Stimulated activated CD4-positive, alpha-beta T cell treated with anti-CD3 and anti-CD28 coated beads, Interleukin-1b, Interleukin-23, amount 100 ng/mL, for 1 hour (primary cell): ENCODE measurements around the gene MOG.
A peak's percentile ranks its signal among the peaks of the same experiment; 100 is the strongest.

Experiments used
- DNase-seq, 2 donors: peaks; one replicate each; pipeline ENCODE4 v3.0.0-alpha.2; 2020; ENCODE audit warnings: low read depth in 2 of 2

The MOG gene

GRCh38 chr6:29656798-29657197 is at the start of gene MOG:
Gene MOG, plus strand, starts transcription at chr6:29657092. Its CDS starts 118 bp downstream, at chr6:29657210.
- no peak for DNase-seq

- DNase-seq = no peak
Observed at GRCh38 chr6:29608131-29608530, 48.8 kb upstream of the MOG start.

- no peak for DNase-seq
Observed at GRCh38 chr6:29610540-29610939, 46.4 kb upstream of the MOG start.

GRCh38 chr6:29611426-29611825 is 45.5 kb upstream of the MOG start:
- no peak for DNase-seq

- no peak for DNase-seq
Observed at GRCh38 chr6:29617782-29618554, 38.9 kb upstream of the MOG start.

- no peak for DNase-seq
Observed at GRCh38 chr6:29619578-29620160, 37.2 kb upstream of the MOG start.

- DNase-seq = no peak
Observed at GRCh38 chr6:29620630-29621029, 36.3 kb upstream of the MOG start.

- no peak for DNase-seq
Observed at GRCh38 chr6:29624520-29624961, 32.4 kb upstream of the MOG start.

GRCh38 chr6:29625337-29625930 is 31.5 kb upstream of the MOG start:
- no peak for DNase-seq

- DNase-seq = no peak
Observed at GRCh38 chr6:29626948-29627754, 29.7 kb upstream of the MOG start.

- peak in 1 of 2 donors; percentile 29 for DNase-seq
Observed at GRCh38 chr6:29627755-29628418, 29.0 kb upstream of the MOG start.

- peak in 1 of 2 donors; percentile 34 for DNase-seq
Observed at GRCh38 chr6:29628419-29629281, 28.2 kb upstream of the MOG start.

GRCh38 chr6:29629571-29629970 is 27.3 kb upstream of the MOG start:
- DNase-seq = no peak

- no peak for DNase-seq
Observed at GRCh38 chr6:29630315-29630714, 26.6 kb upstream of the MOG start.

- DNase-seq = no peak
Observed at GRCh38 chr6:29631209-29631810, 25.6 kb upstream of the MOG start.

GRCh38 chr6:29631860-29632731 is 24.8 kb upstream of the MOG start:
- peak in 1 of 2 donors; percentile 24 for DNase-seq

GRCh38 chr6:29632789-29633533 is 23.9 kb upstream of the MOG start, which contains the start of gene GABBR1:
Gene GABBR1, minus strand, starts transcription at chr6:29633183. Its CDS starts 798 bp downstream, at chr6:29632385.
- peak in 1 of 2 donors; percentile 55 for DNase-seq

GRCh38 chr6:29633534-29633905 is 23.4 kb upstream of the MOG start:
- DNase-seq = no peak
